Upper lobe of right lung (tissue), 1 donor: Measurements from ENCODE around the gene KDM5B. TPM values are rescaled to one million over a fixed set of nuclear protein-coding genes. Genes with fewer than 3 reads are reported as not detected.

Experiments
- ATAC-seq: fragments of 200-7000 bp; cut with Tn5 transposase; one replicate; pipeline ENCODE4 v1.9.1; 2020; ENCODE audit warnings: mild to moderate bottlenecking, moderate library complexity
- DNase-seq: peaks from one replicate; pipeline ENCODE4 v3.0.0-alpha.2; 2020
- H3K27ac ChIP-seq: fragments of 200-600 bp; one replicate; pipeline ENCODE4 v1.8.0; 2022
- H3K27me3 ChIP-seq: fragments of 200-600 bp; one replicate; pipeline ENCODE4 v1.8.0; 2022; ENCODE audit warnings: mild to moderate bottlenecking
- H3K36me3 ChIP-seq: fragments of 200-600 bp; one replicate; pipeline ENCODE4 v1.8.0; 2022
- H3K4me1 ChIP-seq: fragments of 200-600 bp; one replicate; pipeline ENCODE4 v1.8.0; 2022
- H3K4me3 ChIP-seq: fragments of 200-600 bp; one replicate; pipeline ENCODE4 v1.8.0; 2022; ENCODE audit warnings: mild to moderate bottlenecking
- H3K9me3 ChIP-seq: fragments of 200-600 bp; one replicate; pipeline ENCODE4 v1.8.0; 2022
- intact Hi-C: fragments of 100-400 bp; cut with DNase I; formaldehyde crosslinking; loops from one replicate; pipeline ENCODE4 v1.11.0; 2022
- total RNA-seq: library from RNA; stranded (reverse); fragmentation: NEBNext Ultra II Directional; extraction: Animal tissue kit (Norgen Biotek cat#: 25700); gene quantifications from one replicate; pipeline ENCODE4 v1.2.1, GENCODE V29; 2021
- TF ChIP-seq, protein P1 (sequence below): fragments of 200-600 bp; IDR thresholded peaks from one replicate; pipeline ENCODE4 v1.8.0; 2022; ENCODE audit warnings: antibody characterized with exemption
- donor health status: DM: no; HTN: yes; CAD: no; lungs with severe emphysema.

KDM5B gene
- total RNA-seq, 1 donor from 2014 or later = 57.3 TPM

- TF ChIP-seq, protein P1, sequence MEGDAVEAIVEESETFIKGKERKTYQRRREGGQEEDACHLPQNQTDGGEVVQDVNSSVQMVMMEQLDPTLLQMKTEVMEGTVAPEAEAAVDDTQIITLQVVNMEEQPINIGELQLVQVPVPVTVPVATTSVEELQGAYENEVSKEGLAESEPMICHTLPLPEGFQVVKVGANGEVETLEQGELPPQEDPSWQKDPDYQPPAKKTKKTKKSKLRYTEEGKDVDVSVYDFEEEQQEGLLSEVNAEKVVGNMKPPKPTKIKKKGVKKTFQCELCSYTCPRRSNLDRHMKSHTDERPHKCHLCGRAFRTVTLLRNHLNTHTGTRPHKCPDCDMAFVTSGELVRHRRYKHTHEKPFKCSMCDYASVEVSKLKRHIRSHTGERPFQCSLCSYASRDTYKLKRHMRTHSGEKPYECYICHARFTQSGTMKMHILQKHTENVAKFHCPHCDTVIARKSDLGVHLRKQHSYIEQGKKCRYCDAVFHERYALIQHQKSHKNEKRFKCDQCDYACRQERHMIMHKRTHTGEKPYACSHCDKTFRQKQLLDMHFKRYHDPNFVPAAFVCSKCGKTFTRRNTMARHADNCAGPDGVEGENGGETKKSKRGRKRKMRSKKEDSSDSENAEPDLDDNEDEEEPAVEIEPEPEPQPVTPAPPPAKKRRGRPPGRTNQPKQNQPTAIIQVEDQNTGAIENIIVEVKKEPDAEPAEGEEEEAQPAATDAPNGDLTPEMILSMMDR = no peak
- Histone ChIP-seq H3K36me3 (no peaks in the 10 kb centered on the region), H3K4me3 (no peak overlapping the region), H3K27ac (no peak overlapping the region), H3K9me3 (no peaks in the 10 kb centered on the region), H3K4me1 (no peaks in the 10 kb centered on the region), H3K27me3 (no peaks in the 10 kb centered on the region)
- ATAC-seq = no peak
- intact Hi-C loops = no loop called here
- no peak for DNase-seq
These were observed 42.6 kb upstream of the KDM5B start for GRCh38 chr1:202850593-202851362.

- Histone ChIP-seq H3K4me1 (no peaks in the 10 kb centered on the region), H3K27ac (no peak overlapping the region), H3K36me3 (no peaks in the 10 kb centered on the region), H3K9me3 (no peaks in the 10 kb centered on the region), H3K4me3 (no peak overlapping the region), H3K27me3 (no peaks in the 10 kb centered on the region)
- ATAC-seq = no peak
- DNase-seq = no peak
- intact Hi-C loops = no loop called here
- TF ChIP-seq, protein P1 = no peak
These were observed 39.9 kb upstream of the KDM5B start for GRCh38 chr1:202848191-202848542.

DNA sequence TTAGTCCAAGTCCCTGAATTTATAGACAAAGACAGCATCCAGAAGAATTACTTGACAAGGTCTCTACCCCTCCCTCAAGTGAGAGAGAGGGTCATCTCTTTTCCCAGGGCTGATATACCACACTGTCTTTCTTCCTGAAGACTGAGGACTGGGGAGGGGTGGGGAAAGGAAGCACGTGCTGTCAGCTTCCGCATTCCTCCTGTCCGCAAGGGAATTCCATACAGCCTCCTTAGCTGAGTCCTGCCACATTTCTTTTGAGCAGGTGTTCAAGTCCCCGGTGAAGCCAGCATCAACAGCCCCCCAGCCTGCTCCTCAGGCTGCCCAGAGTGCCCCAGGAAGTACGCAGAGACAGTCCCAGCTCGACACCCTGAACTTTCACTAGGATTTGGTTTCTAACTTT, 36.7 kb upstream of the KDM5B start:
- Histone ChIP-seq H3K4me3 (no peak overlapping the region), H3K9me3 (no peaks in the 10 kb centered on the region), H3K36me3 (no peaks in the 10 kb centered on the region), H3K4me1 (no peaks in the 10 kb centered on the region), H3K27me3 (no peaks in the 10 kb centered on the region), H3K27ac (no peak overlapping the region)
- TF ChIP-seq, protein P1 = no peak
- intact Hi-C loops = no loop called here
- no peak for ATAC-seq
- DNase-seq = no peak

GRCh38 chr1:202844259-202844658, 36.0 kb upstream of the KDM5B start:
- H3K4me3 ChIP-seq = no peak overlapping the region
- TF ChIP-seq, protein P1 = no peak
- H3K9me3 ChIP-seq = no peaks in the 10 kb centered on the region
- H3K4me1 ChIP-seq = no peaks in the 10 kb centered on the region
- no peak for DNase-seq
- H3K27me3 ChIP-seq = no peaks in the 10 kb centered on the region
- intact Hi-C loops = no loop called here
- no peaks in the 10 kb centered on the region for H3K36me3 ChIP-seq
- no peak for ATAC-seq
- H3K27ac ChIP-seq = no peak overlapping the region

- Histone ChIP-seq H3K36me3 (no peaks in the 10 kb centered on the region), H3K4me1 (no peaks in the 10 kb centered on the region), H3K27me3 (no peaks in the 10 kb centered on the region), H3K4me3 (no peak overlapping the region), H3K27ac (no peak overlapping the region), H3K9me3 (no peaks in the 10 kb centered on the region)
- TF ChIP-seq, protein P1 = no peak
- intact Hi-C loops = no loop called here
- DNase-seq (no peak), ATAC-seq (no peak)
These were observed 34.9 kb upstream of the KDM5B start for GRCh38 chr1:202843081-202843480.
